Liver (tissue), 3 donors: ENCODE measurements around the gene PSME2.

ENCODE experiments used
- GABPA ChIP-seq, 2 donors: IDR thresholded peaks in 1 of 2; conservative IDR thresholded peaks in 1 of 2; 2 replicates each; pipeline ENCODE4 v1.6.1; 2016; ENCODE audit warnings: antibody characterized with exemption in 2 of 2, mild to moderate bottlenecking in 1 of 2, moderate library complexity in 1 of 2
- JUND ChIP-seq, 2 donors: IDR thresholded peaks; 2 replicates each; pipeline ENCODE4 v1.6.1; 2016; ENCODE audit warnings: antibody characterized with exemption in 2 of 2
- RAD21 ChIP-seq, 2 donors: IDR thresholded peaks; 2 replicates each; pipeline ENCODE4 v1.6.1; 2016; ENCODE audit warnings: antibody characterized with exemption in 2 of 2, mild to moderate bottlenecking in 2 of 2
- YY1 ChIP-seq: IDR thresholded peaks from 2 replicates; pipeline ENCODE4 v1.6.1; 2016; ENCODE audit warnings: antibody characterized with exemption, mild to moderate bottlenecking
- TF ChIP-seq, protein P1 (sequence below): fragments of 150-350 bp; IDR thresholded peaks from 2 replicates; pipeline ENCODE4 v1.5.1; 2017; ENCODE audit warnings: improper control_type of control experiment, low read depth, low read length; ENCODE audit not compliant: missing input control
- TF ChIP-seq, protein P2 (sequence below): IDR thresholded peaks from 2 replicates; pipeline ENCODE4 v1.6.1; 2016; ENCODE audit warnings: antibody characterized with exemption
- donor health status: healthy.
- donor health status: healthy.

DNA sequence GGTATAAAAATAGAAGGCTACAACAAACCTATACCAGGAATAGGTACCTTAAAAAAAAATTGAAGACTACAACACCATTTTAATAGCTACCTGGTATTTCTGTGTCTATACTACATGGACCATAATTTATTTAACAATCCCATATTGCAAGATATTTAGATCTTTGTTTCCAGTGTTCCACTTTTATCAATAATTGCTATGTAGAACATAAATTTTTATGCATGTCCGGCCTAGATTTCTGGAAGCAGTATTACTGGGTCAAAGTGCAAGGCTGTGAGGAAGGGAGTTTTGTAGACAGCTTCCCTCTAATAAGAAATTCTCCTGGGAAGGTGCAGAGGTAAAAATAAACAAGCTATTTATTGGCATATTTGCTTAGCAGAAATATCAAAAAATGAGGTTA, 35.9 kb downstream of the PSME2 start:
- TF ChIP-seq, protein P1, sequence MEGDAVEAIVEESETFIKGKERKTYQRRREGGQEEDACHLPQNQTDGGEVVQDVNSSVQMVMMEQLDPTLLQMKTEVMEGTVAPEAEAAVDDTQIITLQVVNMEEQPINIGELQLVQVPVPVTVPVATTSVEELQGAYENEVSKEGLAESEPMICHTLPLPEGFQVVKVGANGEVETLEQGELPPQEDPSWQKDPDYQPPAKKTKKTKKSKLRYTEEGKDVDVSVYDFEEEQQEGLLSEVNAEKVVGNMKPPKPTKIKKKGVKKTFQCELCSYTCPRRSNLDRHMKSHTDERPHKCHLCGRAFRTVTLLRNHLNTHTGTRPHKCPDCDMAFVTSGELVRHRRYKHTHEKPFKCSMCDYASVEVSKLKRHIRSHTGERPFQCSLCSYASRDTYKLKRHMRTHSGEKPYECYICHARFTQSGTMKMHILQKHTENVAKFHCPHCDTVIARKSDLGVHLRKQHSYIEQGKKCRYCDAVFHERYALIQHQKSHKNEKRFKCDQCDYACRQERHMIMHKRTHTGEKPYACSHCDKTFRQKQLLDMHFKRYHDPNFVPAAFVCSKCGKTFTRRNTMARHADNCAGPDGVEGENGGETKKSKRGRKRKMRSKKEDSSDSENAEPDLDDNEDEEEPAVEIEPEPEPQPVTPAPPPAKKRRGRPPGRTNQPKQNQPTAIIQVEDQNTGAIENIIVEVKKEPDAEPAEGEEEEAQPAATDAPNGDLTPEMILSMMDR = no peak
- TF ChIP-seq JUND (IDR thresholded peaks at IDR 0.05) (no peak), GABPA (IDR thresholded peaks at IDR 0.05 in 1 of 2, conservative IDR thresholded peaks at IDR 0.05 in 1 of 2) (no peak), YY1 (no peak), RAD21 (IDR thresholded peaks at IDR 0.05) (no peak)
- TF ChIP-seq, protein P2, sequence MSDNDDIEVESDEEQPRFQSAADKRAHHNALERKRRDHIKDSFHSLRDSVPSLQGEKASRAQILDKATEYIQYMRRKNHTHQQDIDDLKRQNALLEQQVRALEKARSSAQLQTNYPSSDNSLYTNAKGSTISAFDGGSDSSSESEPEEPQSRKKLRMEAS = no peak
